Lung (tissue), 12 donors: ENCODE measurements around the gene HPSE2. TPM values are rescaled to one million over a fixed set of nuclear protein-coding genes. Genes with fewer than 3 reads are reported as not detected.

Experiments used
- ATAC-seq: fragments of 200-7000 bp; cut with Tn5 transposase; one replicate; pipeline ENCODE4 v1.9.1; 2020; ENCODE audit warnings: moderate number of reproducible peaks; ENCODE audit not compliant: insufficient read depth, low FRiP score
- DNase-seq, 3 donors: peaks; one replicate each; pipeline ENCODE4 v3.0.0-alpha.2; 2013 to 2017
- H3K27ac ChIP-seq, 2 donors: one replicate each; pipeline ENCODE4 v1.5.1; 2013; ENCODE audit warnings: mild to moderate bottlenecking in 2 of 2, moderate library complexity in 2 of 2, control low read depth in 1 of 2, inconsistent platforms in 1 of 2, low read depth in 1 of 2, low read length in 1 of 2
- H3K27me3 ChIP-seq, 3 donors: one replicate each; pipeline ENCODE4 v1.5.1; 2013; ENCODE audit warnings: low read length in 2 of 3; ENCODE audit not compliant: control insufficient read depth in 3 of 3, insufficient read depth in 3 of 3
- H3K36me3 ChIP-seq, 4 donors: one replicate each; pipeline ENCODE4 v1.5.1; 2013; ENCODE audit warnings: low read length in 4 of 4, mild to moderate bottlenecking in 1 of 4, moderate library complexity in 1 of 4; ENCODE audit not compliant: control insufficient read depth in 4 of 4, insufficient read depth in 4 of 4
- H3K4me1 ChIP-seq, 5 donors: one replicate each; pipeline ENCODE4 v1.5.1; 2013; ENCODE audit warnings: low read length in 5 of 5, mild to moderate bottlenecking in 2 of 5, moderate library complexity in 1 of 5; ENCODE audit not compliant: control insufficient read depth in 5 of 5, insufficient read depth in 5 of 5
- H3K4me3 ChIP-seq: one replicate; pipeline ENCODE4 v1.5.1; 2013; ENCODE audit warnings: mild to moderate bottlenecking, control low read depth, moderate library complexity
- H3K9ac ChIP-seq, 2 donors: one replicate each; pipeline ENCODE4 v1.5.1; 2013; ENCODE audit warnings: low read length in 2 of 2, control low read depth in 1 of 2; ENCODE audit not compliant: insufficient read depth in 1 of 2
- H3K9me3 ChIP-seq, 4 donors: one replicate each; pipeline ENCODE4 v1.5.1; 2013; ENCODE audit warnings: low read length in 3 of 4, mild to moderate bottlenecking in 1 of 4, moderate library complexity in 1 of 4; ENCODE audit not compliant: control insufficient read depth in 4 of 4, insufficient read depth in 3 of 4
- CTCF ChIP-seq: IDR thresholded peaks from 2 replicates; pipeline ENCODE4 v1.5.1; 2012; ENCODE audit warnings: mild to moderate bottlenecking; ENCODE audit errors: control extremely low read depth, extremely low read depth
- WGBS, 2 donors: extraction: QIAGEN DNeasy Blood & Tissue Kit; methylation state at CpG; one replicate each; pipeline ENCODE4 v1.1.7; 2013; 5-methylcytosine and 5-hydroxymethylcytosine counted together
- polyA plus RNA-seq, 2 donors: library from polyadenylated mRNA; stranded (reverse); fragments of 200-250 nt; gene quantifications; one replicate each; pipeline ENCODE4 v1.2.1, GENCODE V29; 2013
- total RNA-seq, 2 donors: library from RNA; depleted of rRNA in 1 of 2; stranded (reverse); fragments of >200 nt in 1 of 2; gene quantifications; one replicate each; pipeline ENCODE4 v1.2.1, GENCODE V29; 2014 to 2021
- donor health status: control.
- donor health status: control.
- donor health status: Bipolar disorder and iron deficiency.
- donor health status: healthy.
- donor health status: DM: yes; HTN: yes; CAD: no.

Gene HPSE2
- total and polyA plus RNA-seq, 4 donors, result 0.32 to 47.3 (median 1.9) TPM

DNA sequence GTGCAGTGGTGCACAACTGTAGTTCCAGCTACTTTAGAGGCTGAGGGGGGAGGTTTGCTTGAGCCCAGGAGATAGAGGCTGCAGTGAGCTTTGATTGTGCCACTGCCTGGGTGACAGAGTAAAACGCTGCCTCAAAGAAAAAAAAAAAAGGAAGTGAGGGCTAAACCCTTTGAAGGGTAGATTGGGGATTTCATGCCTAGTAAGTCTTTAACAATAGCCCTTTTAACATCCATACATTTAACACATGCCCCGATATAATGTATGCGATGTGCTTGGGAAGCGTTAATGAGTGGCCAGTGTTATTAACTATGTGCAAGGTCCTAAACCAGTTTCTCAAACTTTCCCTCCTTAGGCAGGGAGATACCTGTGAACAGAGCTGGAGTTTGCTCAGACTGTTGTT, 559.8 kb downstream of the HPSE2 start:
- WGBS, 2 donors, result 78 to 79% methylated on average over 4 of the region's 4 CpGs
- no peak overlapping the region for H3K27ac ChIP-seq

DNA sequence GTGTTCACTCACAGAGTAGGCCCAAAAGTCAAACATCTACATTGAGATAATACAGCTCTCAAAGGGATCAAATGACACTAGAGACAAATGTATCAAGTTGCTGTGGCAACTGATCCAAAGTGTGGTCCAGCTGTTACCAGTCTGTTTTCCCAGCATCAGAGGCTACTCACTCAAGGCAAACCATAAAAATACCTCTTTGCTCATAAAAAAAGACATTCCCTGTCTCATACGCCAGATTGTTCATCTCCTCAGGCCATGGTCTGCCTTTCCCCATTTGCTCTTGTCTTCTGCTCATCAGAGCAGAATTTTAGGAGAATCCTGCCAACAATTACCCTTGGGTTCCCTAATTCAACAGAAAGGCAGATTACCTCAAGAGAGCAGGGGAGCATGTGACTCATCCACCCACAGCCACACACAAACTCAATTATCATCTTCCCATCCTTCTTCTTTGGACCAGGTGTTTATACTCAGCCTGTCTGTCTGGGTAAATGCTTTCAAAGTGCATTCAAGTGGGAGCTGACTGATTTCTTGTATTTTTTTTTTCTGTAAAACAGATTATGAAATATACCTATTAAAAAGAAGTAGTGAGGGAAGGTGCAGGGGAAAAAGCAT, 562.4 kb downstream of the HPSE2 start:
- ATAC-seq, result no peak
- 90 to 96% methylated on average over 1 of the region's 1 CpG for WGBS, 2 donors

More for the DNA sequence above, 559.8 kb downstream of the HPSE2 start:
- Histone ChIP-seq H3K27me3 (no peaks in the 10 kb centered on the region), H3K4me3 (no peak overlapping the region), H3K36me3 (no peaks in the 10 kb centered on the region), H3K4me1 (no peaks in the 10 kb centered on the region), H3K9me3 (no peaks in the 10 kb centered on the region), H3K9ac (no peak overlapping the region)
- ATAC-seq (no peak), DNase-seq (no peak)
- no peak for TF ChIP-seq CTCF

GRCh38 chr10:98667081-98667480, 568.6 kb downstream of the HPSE2 start:
- H3K36me3 ChIP-seq, result no peaks in the 10 kb centered on the region
- no peaks in the 10 kb centered on the region for H3K27me3 ChIP-seq
- no peak for TF ChIP-seq CTCF
- no peak overlapping the region for H3K4me3 ChIP-seq
- H3K4me1 ChIP-seq, result no peaks in the 10 kb centered on the region
- H3K27ac ChIP-seq, result no peak overlapping the region
- H3K9me3 ChIP-seq, result peaks cover 2 to 12% (median 6%) of the 10 kb centered on the region in 4 donors
- H3K9ac ChIP-seq, result no peak overlapping the region
- 85 to 94% methylated on average over 1 of the region's 1 CpG for WGBS, 2 donors
- DNase-seq (no peak), ATAC-seq (no peak)

More for the DNA sequence above, 562.4 kb downstream of the HPSE2 start:
- TF ChIP-seq CTCF, result no peak
- H3K27ac ChIP-seq, result no peak overlapping the region
- no peaks in the 10 kb centered on the region for H3K9me3 ChIP-seq
- DNase-seq, result no peak
- no peak overlapping the region for H3K4me3 ChIP-seq
- no peaks in the 10 kb centered on the region for H3K36me3 ChIP-seq
- H3K4me1 ChIP-seq, result no peaks in the 10 kb centered on the region
- no peaks in the 10 kb centered on the region for H3K27me3 ChIP-seq
- H3K9ac ChIP-seq, result no peak overlapping the region

- no peak overlapping the region for H3K9ac ChIP-seq
- H3K27me3 ChIP-seq, result no peaks in the 10 kb centered on the region
- H3K4me1 ChIP-seq, result no peaks in the 10 kb centered on the region
- no peak overlapping the region for H3K4me3 ChIP-seq
- TF ChIP-seq CTCF, result no peak
- DNase-seq, result no peak
- no peak for ATAC-seq
- H3K36me3 ChIP-seq, result no peaks in the 10 kb centered on the region
- peaks cover 2 to 12% (median 6%) of the 10 kb centered on the region in 4 donors for H3K9me3 ChIP-seq
- H3K27ac ChIP-seq, result no peak overlapping the region
These were observed 569.4 kb downstream of the HPSE2 start for GRCh38 chr10:98666276-98666675.
